Measurements from ENCODE around the gene CORO2A.

Gene CORO2A

GRCh38 chr9:98207606-98208005 is 15.2 kb upstream of the CORO2A start:
- H3K36me3 ChIP-seq (ENCODE audit: control insufficient read depth in 2 of 2, insufficient read depth in 1 of 2, low read length in 2 of 2) = peaks cover 0 to 6% of the 10 kb centered on the region in 2 experiments; a peak in 1 of 3 replicates
- CTCF ChIA-PET = interaction anchor here (0.6 to 5.5 kb wide), 8 partner anchors 24 to 89 kb away, joined by 3 to 56 read pairs (median 5); partner anchors contain the start of genes TBC1D2 and TRIM14
- POLR2A ChIA-PET = no interaction called here
- H3K4me1 ChIP-seq (ENCODE audit: control insufficient read depth, insufficient read depth, low read length) = no peaks in the 10 kb centered on the region
- no peak for TF ChIP-seq ZBTB26 (tag by site-specific recombination; optimal IDR thresholded peaks at IDR 0.05)
- no peak for TF ChIP-seq ZNF433 (tag by site-specific recombination; IDR thresholded peaks at IDR 0.05; ENCODE audit: low read depth)
- no peak for TF ChIP-seq ZNF837 (tag by site-specific recombination; IDR thresholded peaks at IDR 0.05)
- TF ChIP-seq ZNF155 (tag by site-specific recombination; IDR thresholded peaks at IDR 0.05) = no peak
- TF ChIP-seq ZNF830 (tag by site-specific recombination; IDR thresholded peaks at IDR 0.05; ENCODE audit: low read depth) = no peak
- TF ChIP-seq ZNF76 (tag by site-specific recombination; IDR thresholded peaks at IDR 0.05; ENCODE audit: borderline replicate concordance, low read depth) = no peak
- no peak for TF ChIP-seq ZNF37A (tag by site-specific recombination; IDR thresholded peaks at IDR 0.05)
- TF ChIP-seq TSHZ1 (tag by site-specific recombination; IDR thresholded peaks at IDR 0.05; ENCODE audit: borderline replicate concordance) = no peak
- no peak for TF ChIP-seq MEIS1 (CRISPR knock-in tag; IDR thresholded peaks at IDR 0.05; ENCODE audit: borderline replicate concordance)
- H3K9me3 ChIP-seq (ENCODE audit: control insufficient read depth, insufficient read depth, low read depth, low read length) = no peaks in the 10 kb centered on the region
- H3K27ac ChIP-seq (ENCODE audit: extremely low read depth, low read depth, low read length) = no peak overlapping the region
- no peak overlapping the region for H3K4me3 ChIP-seq (ENCODE audit: low read depth, low read length)

GRCh38 chr9:98206754-98207153 is 14.3 kb upstream of the CORO2A start:
- ChIA-PET CTCF (interaction anchor here (1.0 to 5.5 kb wide), 7 partner anchors 14 to 569 kb away, joined by 3 to 56 read pairs (median 4); partner anchors contain the start of gene TBC1D2), POLR2A (no interaction called here)
- no peaks in the 10 kb centered on the region for H3K9me3 ChIP-seq (ENCODE audit: control insufficient read depth, insufficient read depth, low read depth, low read length)
- H3K4me3 ChIP-seq (ENCODE audit: low read depth, low read length) = no peak overlapping the region
- H3K36me3 ChIP-seq (ENCODE audit: control insufficient read depth in 2 of 2, insufficient read depth in 1 of 2, low read length in 2 of 2) = peaks cover 0 to 6% of the 10 kb centered on the region in 2 experiments; a peak in 1 of 3 replicates
- H3K4me1 ChIP-seq (ENCODE audit: control insufficient read depth, insufficient read depth, low read length) = no peaks in the 10 kb centered on the region
- TF ChIP-seq ELK4 (IDR thresholded peaks at IDR 0.05; ENCODE audit: borderline replicate concordance, low read depth, low read length) = no peak
- no peak for TF ChIP-seq ZSCAN4 (tag by site-specific recombination; IDR thresholded peaks at IDR 0.05)
- no peak overlapping the region for H3K27ac ChIP-seq (ENCODE audit: extremely low read depth, low read depth, low read length)

GRCh38 chr9:98204692-98205091 is 12.3 kb upstream of the CORO2A start:
- H3K4me1 ChIP-seq (ENCODE audit: control insufficient read depth, insufficient read depth, low read length) = no peaks in the 10 kb centered on the region
- no peak overlapping the region for H3K27ac ChIP-seq (ENCODE audit: extremely low read depth, low read depth, low read length)
- TF ChIP-seq KLF1 (tag by site-specific recombination; IDR thresholded peaks at IDR 0.05) (no peak), ZNF707 (tag by site-specific recombination; IDR thresholded peaks at IDR 0.05) (no peak), ZNF776 (tag by site-specific recombination; IDR thresholded peaks at IDR 0.05; ENCODE audit: borderline replicate concordance) (no peak), OVOL3 (tag by site-specific recombination; IDR thresholded peaks at IDR 0.05) (no peak), ZBTB48 (tag by site-specific recombination; IDR thresholded peaks at IDR 0.05) (no peak), ZNF677 (tag by site-specific recombination; IDR thresholded peaks at IDR 0.05) (no peak), ZBTB17 (tag by site-specific recombination; IDR thresholded peaks at IDR 0.05) (0 out of 2 replicates have a peak, but pooled peaks have one; percentile 59), ZNF704 (tag by site-specific recombination; IDR thresholded peaks at IDR 0.05) (no peak), ZNF23 (tag by site-specific recombination; IDR thresholded peaks at IDR 0.05; ENCODE audit: borderline replicate concordance) (peak; percentile 76; the same call in 1 of the 2 replicates), ZNF292 (tag by site-specific recombination; IDR thresholded peaks at IDR 0.05; ENCODE audit: borderline replicate concordance, low read depth) (no peak), ZNF404 (tag by site-specific recombination; IDR thresholded peaks at IDR 0.05) (no peak), ZNF621 (tag by site-specific recombination; IDR thresholded peaks at IDR 0.05) (no peak), ZNF169 (tag by site-specific recombination; IDR thresholded peaks at IDR 0.05) (no peak)
- H3K36me3 ChIP-seq (ENCODE audit: control insufficient read depth in 2 of 2, insufficient read depth in 1 of 2, low read length in 2 of 2) = peaks cover 0 to 6% of the 10 kb centered on the region in 2 experiments; a peak in 1 of 3 replicates
- ChIA-PET POLR2A (interaction anchor here (1.3 kb wide), 1 partner anchor 85 kb away, joined by 3 read pairs; the partner anchor contains the start of gene TRIM14), CTCF (interaction anchor here (0.8 to 5.5 kb wide), 13 partner anchors 11 to 282 kb away, joined by 3 to 56 read pairs (median 5); partner anchors contain the start of genes TBC1D2, TRIM14 and TRMO)
- H3K9me3 ChIP-seq (ENCODE audit: control insufficient read depth, insufficient read depth, low read depth, low read length) = no peaks in the 10 kb centered on the region
- H3K4me3 ChIP-seq (ENCODE audit: low read depth, low read length) = no peak overlapping the region
